Activated CD8-positive, alpha-beta memory T cell treated with anti-CD3 and anti-CD28 coated beads for 1 hour (primary cell): ENCODE results near the gene PFAS.
"Not testable (repeated sequence)": the region's sequence is repeated elsewhere in the genome, so short reads cannot be mapped to it uniquely, and the experiment has no call there.

Source experiments
- DNase-seq, 2 donors: peaks; one replicate each; pipeline ENCODE4 v3.0.0-alpha.2; 2020; ENCODE audit warnings: low read depth in 1 of 2; ENCODE audit errors: extremely low read depth in 1 of 2

PFAS gene

DNA sequence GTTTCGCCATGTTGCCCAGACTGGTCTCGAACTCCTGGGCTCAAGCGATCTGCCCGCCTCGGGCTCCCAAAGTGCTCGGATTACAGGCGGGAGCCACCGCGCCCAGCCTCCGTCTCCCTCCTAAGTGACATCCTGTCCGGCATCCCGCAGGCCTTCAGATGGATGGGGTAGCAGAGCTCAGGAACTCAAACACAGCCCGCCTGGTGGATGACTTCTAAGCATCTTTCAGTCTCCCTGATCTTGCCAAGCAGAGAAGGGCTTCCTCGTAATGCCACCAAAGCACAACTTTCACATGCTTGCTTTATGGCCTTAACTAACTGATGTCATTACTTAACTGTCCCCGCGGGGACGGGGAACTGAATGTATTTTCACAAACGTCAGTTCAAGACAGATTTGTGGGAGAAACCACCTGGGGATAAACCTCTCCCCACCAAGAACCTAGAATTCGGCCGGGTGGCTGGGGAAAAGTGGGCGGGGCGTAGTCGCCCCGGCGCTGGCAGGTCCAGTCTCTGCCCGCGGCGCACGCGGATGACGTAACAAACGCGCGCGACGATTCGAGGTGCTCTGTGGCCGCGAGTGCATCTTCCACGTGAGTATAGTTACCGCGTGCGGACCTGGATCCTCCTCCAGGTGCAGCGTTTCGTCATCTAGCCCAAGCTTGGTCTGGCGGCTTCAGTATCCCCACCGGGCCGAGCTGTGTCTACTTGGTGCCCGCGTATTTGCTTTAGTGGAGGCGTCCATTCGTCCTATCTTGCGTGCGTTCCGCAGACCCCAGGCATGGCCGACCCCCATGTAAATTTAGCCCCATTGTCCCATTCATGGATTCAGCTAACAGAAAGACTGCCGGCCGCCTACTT lies at the start of gene PFAS:
Gene PFAS, plus strand, starts transcription at position 539 of the 857 bp plus-strand sequence. CDS start 4,649 bp downstream, outside the sequence.
- peak; percentile 89 to 98 for DNase-seq

DNA sequence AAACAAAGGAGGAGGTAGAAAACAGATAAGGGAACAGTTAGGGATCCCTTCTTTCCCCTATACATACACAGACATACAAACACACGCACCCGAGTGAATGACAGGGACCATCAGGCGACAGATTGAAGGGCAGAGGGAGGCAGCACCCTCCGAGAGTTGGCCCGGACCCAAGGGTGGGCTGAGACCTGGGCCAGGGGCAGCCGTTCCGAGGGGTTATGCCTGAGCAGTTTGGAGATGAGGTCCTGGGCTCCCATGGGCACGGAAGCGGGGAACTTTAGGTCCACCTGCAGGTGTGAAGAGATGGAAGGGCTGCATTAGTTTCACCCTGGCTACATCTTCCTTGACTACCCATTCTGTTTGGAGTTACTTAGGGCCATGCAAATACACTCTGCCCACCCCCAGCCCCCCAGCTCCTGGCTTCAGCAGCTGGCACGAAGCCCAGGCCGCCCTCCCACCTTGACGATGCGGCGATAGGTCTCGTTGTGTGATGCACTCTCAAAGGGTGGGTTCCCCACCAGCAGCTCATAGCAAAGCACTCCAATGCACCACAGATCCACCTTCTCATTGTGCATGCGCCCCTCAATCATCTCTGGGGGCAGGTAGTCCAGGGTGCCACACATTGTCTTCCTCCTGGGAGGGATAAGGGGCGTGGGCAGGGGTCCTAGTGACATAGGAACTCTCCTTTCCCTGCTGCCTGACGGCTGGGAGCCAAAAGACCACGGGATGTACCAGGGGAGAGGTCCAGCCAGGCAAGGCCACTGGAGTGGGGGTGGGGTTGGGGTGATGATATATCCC lies 44.1 kb upstream of the PFAS start:
- DNase-seq: no peak

- DNase-seq: no peak
Measured at GRCh38 chr17:8206536-8206935, 42.6 kb upstream of the PFAS start.

DNA sequence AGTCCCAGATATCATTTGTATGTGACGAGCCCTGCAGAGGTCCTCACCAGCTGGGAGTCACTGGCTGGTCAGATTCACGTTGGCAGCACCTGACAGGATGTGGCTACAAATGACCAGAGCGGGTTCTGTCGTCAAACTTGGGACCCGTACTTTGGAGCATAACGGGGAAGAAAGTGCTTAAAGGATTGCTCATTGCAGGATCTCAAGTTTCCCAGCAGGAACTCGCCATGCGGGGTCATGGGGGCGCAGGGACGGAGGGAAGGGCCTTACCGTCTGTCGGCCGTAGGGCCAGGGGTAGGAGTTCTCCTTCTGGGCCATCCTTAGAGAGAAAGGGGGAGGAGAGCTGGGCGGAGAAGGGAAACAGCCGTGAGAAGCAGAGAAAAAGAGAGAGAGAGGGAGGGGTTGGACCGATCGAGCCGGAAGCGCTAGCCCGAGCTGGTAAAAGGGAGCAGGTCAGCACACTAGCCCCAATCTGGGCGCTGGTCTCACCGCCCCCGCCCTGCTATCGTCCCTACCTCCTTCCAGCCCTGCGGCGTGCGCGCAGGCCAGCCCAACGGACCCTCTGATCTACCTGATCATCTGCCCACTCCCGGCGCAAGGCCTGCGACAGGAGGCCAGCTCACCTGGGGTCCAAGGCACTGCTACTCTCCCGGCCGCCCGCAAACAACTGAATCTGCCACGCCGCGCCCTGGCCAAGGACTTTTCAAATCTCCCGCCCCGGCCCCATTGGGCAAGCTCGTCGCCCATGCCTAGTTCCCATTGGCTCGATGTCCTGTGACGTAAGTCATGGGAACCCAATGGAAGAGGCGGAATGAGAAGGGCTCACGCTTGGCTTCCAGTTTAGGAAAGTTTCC lies 39.0 kb upstream of the PFAS start, which contains the start of gene AURKB:
Gene AURKB, minus strand, starts transcription at position 669 of the 854 bp plus-strand sequence. Its CDS starts 351 bp downstream, at position 318.
- peak; percentile 82 for DNase-seq

DNA sequence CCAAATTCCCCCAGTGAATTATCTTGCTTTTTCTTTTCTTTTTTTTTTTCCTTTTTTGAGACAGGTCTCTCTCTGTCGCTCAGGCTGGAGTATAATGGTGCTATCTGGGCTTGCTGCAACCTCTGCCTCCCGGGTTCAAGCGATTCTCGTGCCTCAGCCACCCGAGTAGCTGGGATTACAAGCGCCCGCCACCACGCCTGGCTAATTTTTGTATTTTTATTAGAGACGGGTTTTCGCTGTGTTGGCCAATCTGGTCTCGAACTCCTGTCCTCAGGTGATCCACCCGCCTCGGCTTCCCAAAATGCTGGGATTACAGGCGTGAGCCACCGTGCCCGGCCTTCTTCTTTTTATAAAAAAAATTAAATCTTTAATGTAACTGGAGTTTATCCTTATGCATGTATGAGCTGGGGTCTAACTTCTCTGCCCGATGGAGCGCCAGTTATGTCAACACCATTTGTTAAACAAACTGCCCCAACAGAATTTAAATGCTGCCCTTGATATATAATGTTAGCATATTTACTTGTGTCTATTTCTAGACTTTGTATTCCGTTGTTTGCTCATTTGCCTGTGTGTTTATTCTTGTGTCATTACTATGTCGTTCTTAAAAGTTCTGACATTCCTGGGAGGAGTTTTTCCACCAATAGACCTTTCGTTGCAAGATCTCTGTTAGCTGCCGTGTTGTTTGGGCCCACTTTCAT lies 38.2 kb upstream of the PFAS start:
- no peak for DNase-seq

GRCh38 chr17:8212312-8213180 lies 36.5 kb upstream of the PFAS start:
- no peak for DNase-seq

GRCh38 chr17:8214000-8214399 lies 35.1 kb upstream of the PFAS start:
- DNase-seq: not testable (repeated sequence)

- DNase-seq: peak; percentile 69 to 70
Measured at GRCh38 chr17:8220783-8221662, 28.1 kb upstream of the PFAS start.

- peak; percentile 72 to 79 for DNase-seq
Measured at GRCh38 chr17:8221663-8222379, 27.3 kb upstream of the PFAS start.

- DNase-seq: no peak
Measured at GRCh38 chr17:8222380-8222629, 26.8 kb upstream of the PFAS start.

GRCh38 chr17:8222630-8223355 lies 26.3 kb upstream of the PFAS start:
- DNase-seq: peak; percentile 62 to 82

DNA sequence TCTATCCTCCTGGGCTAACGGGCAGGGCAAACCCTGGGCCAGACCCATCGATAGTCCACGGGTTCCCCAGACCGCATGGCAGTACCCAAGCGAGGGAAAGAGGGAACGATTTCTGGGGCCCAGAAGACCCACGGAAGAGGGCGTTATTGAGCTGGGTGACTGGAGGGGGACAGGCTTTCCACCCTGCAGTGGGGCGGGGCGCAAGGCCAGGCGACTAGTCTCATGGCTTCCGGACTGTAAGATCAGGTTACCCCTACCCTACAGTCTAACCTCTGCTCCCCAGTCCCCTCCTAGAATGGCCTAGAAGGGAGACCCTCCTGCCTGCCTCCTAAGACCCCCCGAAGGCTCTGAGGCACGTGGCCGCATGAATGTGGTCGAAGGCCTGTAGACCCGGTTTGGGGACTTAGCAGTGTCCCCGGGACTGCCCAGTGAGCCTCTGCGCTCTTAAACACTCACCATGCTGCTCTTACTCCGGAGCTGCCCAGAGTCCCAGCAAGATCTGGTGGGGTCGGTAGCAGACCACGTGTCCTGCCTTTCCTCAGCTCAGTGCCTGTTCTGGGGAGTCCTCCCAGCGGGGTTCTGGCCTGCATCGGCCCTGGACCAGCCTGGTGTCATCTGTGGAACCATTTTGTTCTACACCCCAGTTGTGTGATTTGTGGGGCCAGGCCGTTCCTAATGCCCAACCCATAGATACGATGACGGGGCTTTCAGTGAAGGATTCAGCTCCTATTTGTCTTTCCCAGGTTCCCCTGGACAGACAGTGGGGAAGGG lies 25.5 kb upstream of the PFAS start:
- DNase-seq: no peak

GRCh38 chr17:8224891-8225812 lies 23.9 kb upstream of the PFAS start:
- DNase-seq: no peak

- no peak for DNase-seq
Measured at GRCh38 chr17:8225813-8226535, 23.1 kb upstream of the PFAS start.
